ENCODE results near the gene MYD88.
A peak's percentile ranks its signal among the peaks of the same experiment; 100 is the strongest.

Gene MYD88

DNA sequence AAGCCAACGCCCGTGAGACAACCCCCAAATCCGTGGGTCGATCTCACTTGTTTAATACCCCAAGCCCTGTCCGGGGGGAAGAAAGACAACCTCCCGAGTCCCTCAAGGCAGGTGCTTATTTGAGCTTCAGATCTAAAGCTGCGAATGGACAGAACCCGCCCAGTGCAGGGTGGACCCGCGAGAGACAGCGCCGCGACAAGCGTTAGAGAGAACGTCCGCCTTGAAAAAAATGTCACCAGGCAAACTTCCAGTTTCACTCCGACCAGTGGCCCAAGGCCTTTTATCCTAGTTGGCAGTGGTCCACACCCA lies 26.1 kb downstream of the MYD88 start:
- no peak for DNase-seq (ENCODE audit: low spot score)

DNA sequence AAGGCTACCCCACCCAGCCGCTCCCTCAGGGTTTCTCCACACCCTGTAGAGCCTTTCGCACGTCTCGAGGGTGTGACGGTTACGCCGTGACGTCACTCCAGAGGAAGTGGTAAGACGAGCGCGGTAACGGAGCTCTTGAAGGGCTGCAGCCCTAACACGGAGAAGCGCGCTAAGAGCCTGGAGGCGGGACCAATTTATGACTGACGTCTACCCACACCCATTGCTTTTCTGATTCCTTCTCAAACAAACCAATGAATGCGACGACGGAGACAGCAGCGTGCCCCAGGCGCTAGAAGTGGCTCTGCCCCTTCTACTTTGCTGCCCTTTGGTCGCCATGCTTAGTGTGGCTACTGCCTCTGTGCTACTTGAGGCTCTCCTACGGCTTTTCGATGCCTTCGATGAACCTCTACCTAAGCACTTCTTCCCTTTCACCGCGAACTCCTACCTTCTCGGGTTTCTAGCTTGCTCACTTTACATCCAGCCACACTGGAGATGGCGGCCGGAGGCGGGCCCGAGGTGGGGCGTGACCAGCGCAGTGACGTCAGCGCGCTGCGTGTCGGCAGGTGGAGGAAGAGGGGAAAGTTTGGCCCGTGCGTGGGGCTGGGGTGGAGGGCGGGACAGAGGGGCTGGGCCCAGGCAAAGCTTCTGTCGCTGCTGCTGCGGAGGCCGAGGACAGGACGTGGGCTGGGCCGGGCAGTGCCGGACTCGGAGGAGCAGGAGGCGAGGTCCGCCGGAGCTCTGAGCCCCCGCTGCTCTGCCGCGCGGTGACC lies 26.7 kb downstream of the MYD88 start, which contains the start of gene OXSR1:
TSS of gene OXSR1 (plus strand) at position 586 of the 770 bp plus-strand sequence. CDS start 340 bp downstream, outside the sequence.
- DNase-seq (ENCODE audit: low spot score), result peak; percentile 99

DNA sequence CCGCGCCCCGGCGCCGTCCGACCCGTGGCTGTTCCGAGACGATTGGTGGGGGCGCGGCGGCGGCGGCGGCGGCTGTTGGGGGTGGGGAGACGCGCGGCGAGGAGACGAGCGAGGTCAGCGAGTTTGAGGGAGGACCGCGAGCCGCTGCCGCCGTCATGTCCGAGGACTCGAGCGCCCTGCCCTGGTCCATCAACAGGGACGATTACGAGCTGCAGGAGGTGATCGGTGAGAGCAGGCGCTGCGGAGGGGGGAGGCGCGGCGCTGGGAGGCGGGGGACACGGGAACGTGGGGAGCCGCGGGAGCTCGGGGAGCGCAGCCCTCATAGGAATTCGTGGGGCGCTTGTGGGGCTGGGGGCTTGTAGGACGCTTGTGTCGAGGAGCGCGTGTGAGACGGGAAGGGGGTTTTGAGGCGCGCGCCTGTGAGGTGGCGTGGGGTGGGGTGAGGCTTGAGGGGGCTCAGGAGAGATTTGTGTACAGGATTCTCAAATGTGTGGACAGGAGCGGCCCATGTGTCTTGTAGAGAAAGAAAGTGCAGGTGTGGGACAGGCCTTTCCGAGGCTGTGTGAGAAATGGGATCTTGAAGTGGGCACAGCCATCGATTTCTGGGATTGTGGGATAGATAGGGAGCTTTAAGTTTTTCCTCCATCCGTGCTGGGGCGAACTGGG lies 27.4 kb downstream of the MYD88 start:
- DNase-seq (ENCODE audit: low spot score), result peak; percentile 10

DNA sequence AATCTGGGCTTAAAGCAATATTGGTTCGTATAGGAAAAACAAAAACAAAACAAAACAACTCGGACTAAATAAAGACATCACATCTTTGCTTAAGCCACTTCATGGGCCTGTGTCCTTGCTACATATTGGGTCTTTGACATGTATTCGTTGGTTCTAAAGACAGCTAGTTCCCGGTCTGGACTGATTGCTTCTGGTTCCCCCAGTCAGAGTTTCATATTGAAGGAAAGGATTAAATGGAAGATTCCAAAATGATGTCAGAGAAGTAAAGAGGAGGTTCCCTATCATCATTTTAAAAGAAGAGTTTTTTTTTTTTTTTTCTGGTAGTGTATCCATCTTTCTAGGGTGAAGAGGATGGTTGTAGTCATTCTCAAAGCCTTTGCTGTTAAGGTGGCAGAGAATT lies 29.1 kb downstream of the MYD88 start:
- no peak for DNase-seq (ENCODE audit: low spot score)

DNA sequence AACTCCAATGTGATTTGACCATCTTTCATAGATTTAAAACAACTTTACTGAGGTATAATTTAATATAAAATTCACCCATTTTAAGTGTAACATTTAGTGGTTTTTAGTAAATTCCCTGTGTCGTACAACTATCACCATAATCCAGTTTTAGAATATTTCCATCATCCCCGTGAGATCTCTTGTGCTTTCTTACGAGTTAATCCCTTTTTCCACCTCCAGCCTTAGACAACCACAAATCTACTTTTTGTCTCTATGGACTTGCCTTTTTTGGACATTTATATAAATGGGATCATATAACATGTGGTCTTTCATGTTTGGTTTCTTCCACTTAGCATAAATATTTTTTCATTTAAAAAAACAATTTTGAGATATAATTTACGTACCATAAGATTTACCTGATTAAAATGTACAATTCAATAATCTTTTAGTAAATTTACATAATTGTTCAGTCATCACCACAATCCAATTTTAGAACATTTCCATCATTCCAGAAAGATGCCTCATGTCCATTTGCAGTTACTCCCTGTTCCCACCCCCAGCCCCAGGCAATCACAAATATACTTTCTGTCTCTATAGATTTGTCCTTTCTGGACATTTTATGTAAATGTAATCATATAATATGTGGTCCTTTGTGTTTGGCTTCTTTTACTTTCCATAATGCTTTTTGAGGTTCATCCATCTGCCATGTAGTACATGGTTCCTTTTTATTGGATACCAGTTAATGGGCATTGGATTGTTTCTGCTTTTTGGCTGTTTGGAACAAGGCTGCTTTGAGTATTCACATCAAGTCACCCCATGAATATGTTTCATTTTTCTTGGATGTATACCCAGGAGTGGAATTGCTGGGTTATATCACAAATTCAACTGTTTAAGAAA lies 29.9 kb downstream of the MYD88 start:
- no peak for DNase-seq (ENCODE audit: low spot score)

DNA sequence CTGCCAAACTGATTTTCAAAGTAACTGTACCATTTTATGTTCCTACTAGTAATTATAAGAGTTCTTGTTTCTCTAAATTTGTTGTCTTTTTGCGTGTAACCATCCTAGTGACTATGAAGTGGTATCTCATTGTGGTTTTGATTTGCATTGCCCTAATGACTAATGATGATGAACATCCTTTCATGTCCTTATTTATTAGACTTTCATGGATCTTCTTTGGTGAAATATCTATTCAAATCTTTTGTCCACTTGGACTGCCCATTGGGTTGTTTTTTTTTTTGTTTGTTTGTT lies 30.5 kb downstream of the MYD88 start:
- DNase-seq (ENCODE audit: low spot score), result no peak

DNA sequence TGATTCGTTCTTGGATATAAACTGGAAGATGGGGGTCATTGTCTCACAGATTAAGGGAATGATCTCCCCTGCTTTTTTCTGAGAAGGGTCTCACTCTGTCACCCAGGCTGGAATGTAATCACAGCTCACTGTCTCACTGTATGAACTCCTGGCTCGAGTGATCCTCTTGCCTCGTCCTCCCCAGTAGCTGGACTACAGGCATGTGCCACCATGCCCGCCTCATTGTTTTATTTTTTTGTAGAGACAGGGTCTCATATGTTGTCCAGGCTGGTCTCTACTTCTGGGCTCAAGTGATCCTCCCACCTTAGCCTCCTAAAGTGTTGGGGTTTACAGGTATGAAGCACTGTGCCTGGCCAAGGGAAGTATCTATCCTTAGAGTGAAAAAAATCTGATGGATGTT lies 32.3 kb downstream of the MYD88 start:
- no peak for DNase-seq (ENCODE audit: low spot score)

DNA sequence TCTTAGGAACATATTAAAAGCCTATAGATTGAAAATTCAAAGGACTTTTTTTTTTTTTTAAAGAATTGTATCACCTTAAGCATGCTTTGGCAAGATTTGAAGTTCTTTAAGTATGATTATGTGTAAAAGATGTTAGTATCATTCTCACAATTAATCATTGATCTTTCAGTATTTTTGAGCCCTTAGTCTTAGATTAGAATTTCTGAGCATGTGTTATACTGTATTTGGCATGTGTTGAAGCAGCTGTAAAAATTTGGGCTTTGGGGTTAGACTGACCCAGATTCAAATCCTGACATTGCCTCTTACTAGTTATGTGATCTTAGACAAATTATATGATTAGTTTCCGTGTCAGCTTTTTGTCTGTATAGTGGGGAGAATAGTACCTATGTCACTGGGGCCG lies 33.2 kb downstream of the MYD88 start:
- no peak for DNase-seq (ENCODE audit: low spot score)

DNA sequence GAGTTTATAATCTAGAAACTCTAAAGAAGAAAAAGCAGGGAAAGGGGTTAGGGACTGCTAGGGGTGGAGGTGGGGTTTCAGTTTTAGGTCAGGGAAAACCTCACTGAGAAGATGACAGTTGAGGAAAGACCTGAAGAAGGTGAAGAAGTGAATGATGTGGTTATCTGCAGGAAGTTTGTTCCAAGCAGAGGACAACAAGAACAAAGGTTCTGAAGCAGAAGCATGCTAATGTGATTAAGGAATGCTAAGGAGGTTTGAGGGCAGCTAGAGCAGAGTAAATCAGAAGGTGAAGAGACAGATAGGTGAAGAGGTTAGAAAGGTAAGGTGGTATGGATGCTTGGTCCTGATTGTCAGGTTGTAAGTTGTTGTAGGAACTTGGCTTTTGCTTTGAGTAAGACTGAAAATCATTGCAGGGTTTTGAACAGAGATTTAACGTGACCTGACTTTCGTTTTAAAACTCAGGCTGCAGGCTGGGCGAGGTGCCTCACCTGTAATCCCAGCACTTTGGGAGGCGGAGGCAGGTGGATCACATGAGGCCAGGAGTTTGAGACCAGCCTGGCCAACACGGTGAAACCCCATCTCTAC lies 35.5 kb downstream of the MYD88 start:
- DNase-seq (ENCODE audit: low spot score), result no peak

DNA sequence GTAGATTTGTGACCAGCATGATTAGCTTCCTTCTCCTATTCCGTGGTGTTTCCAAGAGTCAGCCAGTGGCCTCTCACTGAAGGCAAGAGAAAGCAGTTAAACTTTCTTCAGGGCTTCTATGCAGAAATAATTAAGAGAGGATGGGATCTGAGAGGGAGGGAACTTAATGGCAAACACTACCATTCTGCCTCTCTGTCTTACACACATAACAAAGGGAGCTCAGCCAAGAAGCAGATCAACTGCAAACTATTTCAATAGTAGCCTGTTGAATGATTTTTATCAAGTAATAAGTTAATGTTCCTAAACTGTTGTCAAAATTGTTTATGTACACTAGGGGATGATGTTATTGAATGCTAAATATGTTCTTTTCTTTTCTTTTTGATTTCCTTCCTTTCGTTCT lies 38.7 kb downstream of the MYD88 start:
- DNase-seq (ENCODE audit: low spot score), result no peak

DNA sequence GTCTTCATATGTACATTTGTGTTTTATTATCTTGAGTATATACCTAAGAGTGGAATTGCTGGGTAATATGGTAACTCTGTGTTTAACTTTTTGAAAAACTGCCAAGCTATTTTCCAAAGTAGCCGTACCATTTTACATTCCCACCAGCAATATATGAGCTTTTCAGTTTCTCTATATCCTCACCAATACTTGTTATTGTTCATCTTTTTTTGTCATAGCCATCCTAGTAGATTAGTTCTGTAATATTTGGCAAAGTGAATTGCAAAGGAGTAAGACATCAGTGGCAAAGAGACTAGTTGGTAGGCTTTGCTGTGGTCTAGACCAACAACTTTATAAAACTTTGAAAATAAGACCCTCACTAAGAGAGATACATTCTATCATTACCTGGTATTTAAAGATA lies 48.3 kb downstream of the MYD88 start:
- DNase-seq (ENCODE audit: low spot score), result no peak

DNA sequence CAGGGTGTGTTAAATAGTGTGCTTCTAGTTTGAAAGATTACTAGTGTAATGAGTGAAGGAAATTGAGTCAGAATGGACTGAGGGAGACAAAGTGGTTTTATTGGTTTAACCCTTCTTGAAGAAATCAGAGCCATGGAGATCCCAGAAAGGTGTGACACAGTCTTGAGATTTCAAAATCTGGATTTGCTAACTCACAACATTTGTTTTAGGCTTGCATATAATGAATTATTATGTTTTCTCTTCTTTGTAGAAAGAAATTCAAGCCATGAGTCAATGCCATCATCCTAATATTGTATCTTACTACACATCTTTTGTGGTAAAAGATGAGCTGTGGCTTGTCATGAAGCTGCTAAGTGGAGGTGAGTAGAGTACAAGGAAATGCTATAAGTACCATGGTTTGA lies 52.0 kb downstream of the MYD88 start:
- no peak for DNase-seq (ENCODE audit: low spot score)

Small RNAs within 50 kb of the gene (small RNA-seq; reads per million reads assigned to genes)
- gene RF00019, result 0 reads per million in 2 experiments

Measured in SK-N-DZ (cell line).